Measurements from ENCODE around the gene KIF26B.
"Not testable (repeated sequence)": the region's sequence is repeated elsewhere in the genome, so short reads cannot be mapped to it uniquely, and the experiment has no call there.

The KIF26B gene

GRCh38 chr1:245290836-245291235, 136.1 kb downstream of the KIF26B start:
- no peak for DNase-seq

- DNase-seq = no peak
Measured at GRCh38 chr1:245291351-245291750, 136.6 kb downstream of the KIF26B start.

GRCh38 chr1:245292141-245292540, 137.4 kb downstream of the KIF26B start:
- DNase-seq = no peak

GRCh38 chr1:245292553-245292952, 137.8 kb downstream of the KIF26B start:
- DNase-seq = no peak

GRCh38 chr1:245294020-245294419, 139.2 kb downstream of the KIF26B start:
- DNase-seq = no peak

- no peak for DNase-seq
Measured at GRCh38 chr1:245298781-245299180, 144.0 kb downstream of the KIF26B start.

GRCh38 chr1:245301162-245301580, 146.4 kb downstream of the KIF26B start:
- DNase-seq = no peak

- no peak for DNase-seq
Measured at GRCh38 chr1:245301921-245302320, 147.1 kb downstream of the KIF26B start.

GRCh38 chr1:245304698-245305097, 149.9 kb downstream of the KIF26B start:
- DNase-seq = no peak

- DNase-seq = no peak
Measured at GRCh38 chr1:245306020-245306419, 151.2 kb downstream of the KIF26B start.

- no peak for DNase-seq
Measured at GRCh38 chr1:245306628-245307410, 152.0 kb downstream of the KIF26B start.

- DNase-seq = peak; percentile 14
Measured at GRCh38 chr1:245310571-245311531, 156.1 kb downstream of the KIF26B start.

- no peak for DNase-seq
Measured at GRCh38 chr1:245311887-245312536, 157.2 kb downstream of the KIF26B start.

GRCh38 chr1:245313576-245313975, 158.8 kb downstream of the KIF26B start:
- DNase-seq = no peak

- no peak for DNase-seq
Measured at GRCh38 chr1:245316784-245317183, 162.0 kb downstream of the KIF26B start.

GRCh38 chr1:245317217-245317616, 162.4 kb downstream of the KIF26B start:
- DNase-seq = no peak

GRCh38 chr1:245319094-245319493, 164.3 kb downstream of the KIF26B start:
- no peak for DNase-seq

- DNase-seq = no peak
Measured at GRCh38 chr1:245322673-245323072, 167.9 kb downstream of the KIF26B start.

- not testable (repeated sequence) for DNase-seq
Measured at GRCh38 chr1:245323765-245324164, 169.0 kb downstream of the KIF26B start.

GRCh38 chr1:245325922-245326795, 171.4 kb downstream of the KIF26B start:
- no peak for DNase-seq

- DNase-seq = no peak
Measured at GRCh38 chr1:245327360-245327759, 172.6 kb downstream of the KIF26B start.

- no peak for DNase-seq
Measured at GRCh38 chr1:245327842-245328241, 173.1 kb downstream of the KIF26B start.
